CD4-positive, alpha-beta T cell treated with Interleukin-17A for 4 hours (primary cell): ENCODE measurements around the gene CCL28.
"Not testable (repeated sequence)": the region's sequence is repeated elsewhere in the genome, so short reads cannot be mapped to it uniquely, and the experiment has no call there.

Experiments used
- DNase-seq: peaks from one replicate; pipeline ENCODE4 v3.0.0-alpha.2; 2020; ENCODE audit warnings: mixed read lengths

Gene CCL28

GRCh38 chr5:43412156-43412555 is at the start of gene CCL28:
TSS of gene CCL28 (minus strand) at chr5:43412391. CDS start at chr5:43412316, 75 bp downstream.
- no peak for DNase-seq

GRCh38 chr5:43461066-43461465 is 48.9 kb upstream of the CCL28 start:
- DNase-seq: no peak

GRCh38 chr5:43456556-43456955 is 44.4 kb upstream of the CCL28 start:
- DNase-seq: no peak

- not testable (repeated sequence) for DNase-seq
Observed at GRCh38 chr5:43441575-43441974, 29.4 kb upstream of the CCL28 start.

- no peak for DNase-seq
Observed at GRCh38 chr5:43437062-43437660, 25.0 kb upstream of the CCL28 start.

GRCh38 chr5:43433382-43433781 is 21.2 kb upstream of the CCL28 start:
- DNase-seq: no peak

GRCh38 chr5:43432486-43433375 is 20.5 kb upstream of the CCL28 start:
- DNase-seq: no peak

- no peak for DNase-seq
Observed at GRCh38 chr5:43429706-43430105, 17.5 kb upstream of the CCL28 start.

GRCh38 chr5:43429016-43429415 is 16.8 kb upstream of the CCL28 start:
- no peak for DNase-seq

GRCh38 chr5:43427306-43427705 is 15.1 kb upstream of the CCL28 start:
- DNase-seq: no peak

- no peak for DNase-seq
Observed at GRCh38 chr5:43425983-43426382, 13.8 kb upstream of the CCL28 start.

GRCh38 chr5:43423086-43423485 is 10.9 kb upstream of the CCL28 start:
- DNase-seq: not testable (repeated sequence)

GRCh38 chr5:43422143-43422542 is 10.0 kb upstream of the CCL28 start:
- no peak for DNase-seq

- no peak for DNase-seq
Observed at GRCh38 chr5:43421450-43422133, 9.4 kb upstream of the CCL28 start.

- no peak for DNase-seq
Observed at GRCh38 chr5:43420241-43420640, 8.1 kb upstream of the CCL28 start.

GRCh38 chr5:43418561-43418960 is 6.4 kb upstream of the CCL28 start:
- DNase-seq: no peak

- no peak for DNase-seq
Observed at GRCh38 chr5:43416803-43417394, 4.7 kb upstream of the CCL28 start.

GRCh38 chr5:43415935-43416802 is 4.0 kb upstream of the CCL28 start:
- DNase-seq: no peak

GRCh38 chr5:43413966-43414365 is 1.8 kb upstream of the CCL28 start:
- DNase-seq: no peak

GRCh38 chr5:43412644-43413043 is 453 bp upstream of the CCL28 start:
- no peak for DNase-seq

GRCh38 chr5:43411495-43411894 is 696 bp downstream of the CCL28 start:
- no peak for DNase-seq

- no peak for DNase-seq
Observed at GRCh38 chr5:43410414-43410813, 1.8 kb downstream of the CCL28 start.
